Endothelial cell of umbilical vein (primary cell): Measurements from ENCODE around the gene DOCK6.

Experiments used
- POLR2AphosphoS5 ChIP-seq: IDR thresholded peaks from 2 replicates; pipeline ENCODE4 v1.6.1; 2012; ENCODE audit warnings: low read depth, mild to moderate bottlenecking, control low read depth, low read length, moderate library complexity; ENCODE audit not compliant: insufficient read depth
- TF ChIP-seq, protein P1 (sequence below), 2 donors: IDR thresholded peaks; 1 replicate in 1 of 2; 2 replicates in 1 of 2; pipeline ENCODE4 v1.5.1; 2011; ENCODE audit warnings: low read length in 2 of 2, mild to moderate bottlenecking in 2 of 2, moderate library complexity in 2 of 2, control low read depth in 1 of 2, inconsistent platforms in 1 of 2, low read depth in 1 of 2; ENCODE audit not compliant: insufficient read depth in 1 of 2; ENCODE audit errors: extremely low read depth in 1 of 2

DNA sequence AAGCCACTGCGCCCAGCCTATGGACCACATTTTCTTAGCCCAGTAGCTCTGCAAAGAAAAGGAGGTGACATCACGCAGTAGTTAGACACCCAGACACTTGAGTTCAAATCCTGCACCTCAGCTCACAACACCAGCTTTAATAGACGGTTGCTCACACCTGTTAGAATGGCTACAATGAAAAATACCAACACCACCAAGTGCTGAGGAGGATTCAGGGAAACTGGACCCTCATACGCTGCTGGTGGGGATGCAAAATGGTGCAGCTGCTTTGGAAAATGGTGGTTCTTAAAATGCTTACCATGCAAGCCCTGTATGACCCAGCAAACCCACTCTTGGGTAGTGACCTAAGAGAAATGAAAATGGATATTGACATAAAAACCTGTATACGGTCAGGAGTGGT is 11.7 kb upstream of the DOCK6 start:
- no peak for TF ChIP-seq POLR2AphosphoS5
- TF ChIP-seq, protein P1, sequence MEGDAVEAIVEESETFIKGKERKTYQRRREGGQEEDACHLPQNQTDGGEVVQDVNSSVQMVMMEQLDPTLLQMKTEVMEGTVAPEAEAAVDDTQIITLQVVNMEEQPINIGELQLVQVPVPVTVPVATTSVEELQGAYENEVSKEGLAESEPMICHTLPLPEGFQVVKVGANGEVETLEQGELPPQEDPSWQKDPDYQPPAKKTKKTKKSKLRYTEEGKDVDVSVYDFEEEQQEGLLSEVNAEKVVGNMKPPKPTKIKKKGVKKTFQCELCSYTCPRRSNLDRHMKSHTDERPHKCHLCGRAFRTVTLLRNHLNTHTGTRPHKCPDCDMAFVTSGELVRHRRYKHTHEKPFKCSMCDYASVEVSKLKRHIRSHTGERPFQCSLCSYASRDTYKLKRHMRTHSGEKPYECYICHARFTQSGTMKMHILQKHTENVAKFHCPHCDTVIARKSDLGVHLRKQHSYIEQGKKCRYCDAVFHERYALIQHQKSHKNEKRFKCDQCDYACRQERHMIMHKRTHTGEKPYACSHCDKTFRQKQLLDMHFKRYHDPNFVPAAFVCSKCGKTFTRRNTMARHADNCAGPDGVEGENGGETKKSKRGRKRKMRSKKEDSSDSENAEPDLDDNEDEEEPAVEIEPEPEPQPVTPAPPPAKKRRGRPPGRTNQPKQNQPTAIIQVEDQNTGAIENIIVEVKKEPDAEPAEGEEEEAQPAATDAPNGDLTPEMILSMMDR (IDR thresholded peaks at IDR 0.05; ENCODE audit: extremely low read depth in 1 of 2, insufficient read depth in 1 of 2, low read depth in 1 of 2, low read length in 2 of 2) = no peak
